Measurements from ENCODE around the gene AK5.

AK5 gene

GRCh38 chr1:77267035-77267434, 14.8 kb upstream of the AK5 start:
- 60% methylated on average over 1 of the region's 1 CpG for WGBS
- Histone ChIP-seq H3K9me3 (ENCODE audit: insufficient read depth, low read depth, low read length) (no peaks in the 10 kb centered on the region), H3K9ac (ENCODE audit: low read depth, low read length) (no peak overlapping the region), H3K27me3 (ENCODE audit: insufficient read depth, low read length) (peaks cover 8% of the 10 kb centered on the region; the same call in 1 of the 2 replicates), H3K4me1 (ENCODE audit: insufficient read depth, low read length) (no peaks in the 10 kb centered on the region), H3K4me3 (ENCODE audit: low read length) (no peak overlapping the region), H3K27ac (ENCODE audit: low read depth, low read length) (no peak overlapping the region), H3K36me3 (ENCODE audit: insufficient read depth, low read length) (no peaks in the 10 kb centered on the region)

GRCh38 chr1:77271852-77272580, 9.8 kb upstream of the AK5 start:
- H3K27me3 ChIP-seq (ENCODE audit: insufficient read depth, low read length) = no peaks in the 10 kb centered on the region
- H3K36me3 ChIP-seq (ENCODE audit: insufficient read depth, low read length) = no peaks in the 10 kb centered on the region
- H3K9ac ChIP-seq (ENCODE audit: low read depth, low read length) = no peak overlapping the region
- peaks cover 3% of the 10 kb centered on the region; the same call in 1 of the 2 replicates for H3K4me1 ChIP-seq (ENCODE audit: insufficient read depth, low read length)
- H3K27ac ChIP-seq (ENCODE audit: low read depth, low read length) = no peak overlapping the region
- H3K4me3 ChIP-seq (ENCODE audit: low read length) = no peak overlapping the region
- H3K9me3 ChIP-seq (ENCODE audit: insufficient read depth, low read depth, low read length) = no peaks in the 10 kb centered on the region

- Histone ChIP-seq H3K9me3 (ENCODE audit: insufficient read depth, low read depth, low read length) (no peaks in the 10 kb centered on the region), H3K27me3 (ENCODE audit: insufficient read depth, low read length) (0 out of 2 replicates have a peak, but pooled peaks cover 7% of the 10 kb centered on the region), H3K9ac (ENCODE audit: low read depth, low read length) (no peak overlapping the region), H3K4me1 (ENCODE audit: insufficient read depth, low read length) (peaks cover 3% of the 10 kb centered on the region; the same call in 1 of the 2 replicates), H3K27ac (ENCODE audit: low read depth, low read length) (no peak overlapping the region), H3K36me3 (ENCODE audit: insufficient read depth, low read length) (no peaks in the 10 kb centered on the region), H3K4me3 (ENCODE audit: low read length) (no peak overlapping the region)
Measured at GRCh38 chr1:77273891-77274290, 7.9 kb upstream of the AK5 start.

GRCh38 chr1:77275194-77275593, 6.6 kb upstream of the AK5 start:
- H3K27ac ChIP-seq (ENCODE audit: low read depth, low read length) = no peak overlapping the region
- 81% methylated on average over 5 of the region's 5 CpGs for WGBS
- H3K36me3 ChIP-seq (ENCODE audit: insufficient read depth, low read length) = no peaks in the 10 kb centered on the region
- peaks cover 3% of the 10 kb centered on the region; the same call in 1 of the 2 replicates for H3K4me1 ChIP-seq (ENCODE audit: insufficient read depth, low read length)
- no peaks in the 10 kb centered on the region for H3K9me3 ChIP-seq (ENCODE audit: insufficient read depth, low read depth, low read length)
- H3K9ac ChIP-seq (ENCODE audit: low read depth, low read length) = no peak overlapping the region
- H3K27me3 ChIP-seq (ENCODE audit: insufficient read depth, low read length) = peaks cover 16% of the 10 kb centered on the region
- H3K4me3 ChIP-seq (ENCODE audit: low read length) = no peak overlapping the region

GRCh38 chr1:77276941-77277340, 4.9 kb upstream of the AK5 start:
- Histone ChIP-seq H3K27ac (ENCODE audit: low read depth, low read length) (no peak overlapping the region), H3K4me3 (ENCODE audit: low read length) (no peak overlapping the region), H3K9me3 (ENCODE audit: insufficient read depth, low read depth, low read length) (no peaks in the 10 kb centered on the region), H3K4me1 (ENCODE audit: insufficient read depth, low read length) (peaks cover 3% of the 10 kb centered on the region; the same call in 1 of the 2 replicates), H3K27me3 (ENCODE audit: insufficient read depth, low read length) (peaks cover 34% of the 10 kb centered on the region), H3K9ac (ENCODE audit: low read depth, low read length) (no peak overlapping the region), H3K36me3 (ENCODE audit: insufficient read depth, low read length) (no peaks in the 10 kb centered on the region)
- WGBS = 100% methylated on average over 1 of the region's 2 CpGs

GRCh38 chr1:77279929-77280328, 1.9 kb upstream of the AK5 start:
- H3K36me3 ChIP-seq (ENCODE audit: insufficient read depth, low read length) = no peaks in the 10 kb centered on the region
- no peaks in the 10 kb centered on the region for H3K9me3 ChIP-seq (ENCODE audit: insufficient read depth, low read depth, low read length)
- H3K27ac ChIP-seq (ENCODE audit: low read depth, low read length) = no peak overlapping the region
- H3K27me3 ChIP-seq (ENCODE audit: insufficient read depth, low read length) = peaks cover 64% of the 10 kb centered on the region
- H3K9ac ChIP-seq (ENCODE audit: low read depth, low read length) = no peak overlapping the region
- 94% methylated on average over 2 of the region's 2 CpGs for WGBS
- H3K4me3 ChIP-seq (ENCODE audit: low read length) = no peak overlapping the region
- H3K4me1 ChIP-seq (ENCODE audit: insufficient read depth, low read length) = peaks cover 15% of the 10 kb centered on the region

- H3K9me3 ChIP-seq (ENCODE audit: insufficient read depth, low read depth, low read length) = no peaks in the 10 kb centered on the region
- no peaks in the 10 kb centered on the region for H3K36me3 ChIP-seq (ENCODE audit: insufficient read depth, low read length)
- H3K4me3 ChIP-seq (ENCODE audit: low read length) = peak overlapping the region; percentile 61
- H3K27ac ChIP-seq (ENCODE audit: low read depth, low read length) = no peak overlapping the region
- WGBS = 90% methylated on average over 4 of the region's 4 CpGs
- peaks cover 12% of the 10 kb centered on the region for H3K4me1 ChIP-seq (ENCODE audit: insufficient read depth, low read length)
- no peak overlapping the region for H3K9ac ChIP-seq (ENCODE audit: low read depth, low read length)
- H3K27me3 ChIP-seq (ENCODE audit: insufficient read depth, low read length) = peaks cover 68% of the 10 kb centered on the region
Measured at GRCh38 chr1:77280962-77281361, 857 bp upstream of the AK5 start.

- no peaks in the 10 kb centered on the region for H3K9me3 ChIP-seq (ENCODE audit: insufficient read depth, low read depth, low read length)
- H3K36me3 ChIP-seq (ENCODE audit: insufficient read depth, low read length) = no peaks in the 10 kb centered on the region
- peak overlapping the region; percentile 61 for H3K4me3 ChIP-seq (ENCODE audit: low read length)
- H3K27ac ChIP-seq (ENCODE audit: low read depth, low read length) = no peak overlapping the region
- H3K9ac ChIP-seq (ENCODE audit: low read depth, low read length) = peak overlapping the region; percentile 61
- peaks cover 68% of the 10 kb centered on the region for H3K27me3 ChIP-seq (ENCODE audit: insufficient read depth, low read length)
- peaks cover 12% of the 10 kb centered on the region for H3K4me1 ChIP-seq (ENCODE audit: insufficient read depth, low read length)
- under 1% methylated on average over 47 of the region's 47 CpGs for WGBS
Measured at GRCh38 chr1:77282187-77282865, 507 bp downstream of the AK5 start.

GRCh38 chr1:77282866-77283539, 1.2 kb downstream of the AK5 start:
- WGBS = under 1% methylated on average over 18 of the region's 22 CpGs
- H3K36me3 ChIP-seq (ENCODE audit: insufficient read depth, low read length) = no peaks in the 10 kb centered on the region
- no peak overlapping the region for H3K27ac ChIP-seq (ENCODE audit: low read depth, low read length)
- H3K4me1 ChIP-seq (ENCODE audit: insufficient read depth, low read length) = peaks cover 12% of the 10 kb centered on the region
- H3K9ac ChIP-seq (ENCODE audit: low read depth, low read length) = peak overlapping the region; percentile 61; the same call in 1 of the 2 replicates
- H3K4me3 ChIP-seq (ENCODE audit: low read length) = peak overlapping the region; percentile 61
- H3K27me3 ChIP-seq (ENCODE audit: insufficient read depth, low read length) = peaks cover 61% of the 10 kb centered on the region
- H3K9me3 ChIP-seq (ENCODE audit: insufficient read depth, low read depth, low read length) = no peaks in the 10 kb centered on the region

GRCh38 chr1:77283701-77284425, 2.0 kb downstream of the AK5 start:
- peaks cover 61% of the 10 kb centered on the region for H3K27me3 ChIP-seq (ENCODE audit: insufficient read depth, low read length)
- H3K9ac ChIP-seq (ENCODE audit: low read depth, low read length) = no peak overlapping the region
- no peaks in the 10 kb centered on the region for H3K36me3 ChIP-seq (ENCODE audit: insufficient read depth, low read length)
- peak overlapping the region; percentile 61 for H3K4me3 ChIP-seq (ENCODE audit: low read length)
- WGBS = 95% methylated on average over 4 of the region's 6 CpGs
- no peaks in the 10 kb centered on the region for H3K9me3 ChIP-seq (ENCODE audit: insufficient read depth, low read depth, low read length)
- H3K4me1 ChIP-seq (ENCODE audit: insufficient read depth, low read length) = peaks cover 12% of the 10 kb centered on the region
- H3K27ac ChIP-seq (ENCODE audit: low read depth, low read length) = no peak overlapping the region

- 90% methylated on average over 5 of the region's 5 CpGs for WGBS
- Histone ChIP-seq H3K4me1 (ENCODE audit: insufficient read depth, low read length) (peaks cover 12% of the 10 kb centered on the region), H3K9me3 (ENCODE audit: insufficient read depth, low read depth, low read length) (no peaks in the 10 kb centered on the region), H3K27me3 (ENCODE audit: insufficient read depth, low read length) (peaks cover 28% of the 10 kb centered on the region), H3K36me3 (ENCODE audit: insufficient read depth, low read length) (no peaks in the 10 kb centered on the region), H3K9ac (ENCODE audit: low read depth, low read length) (no peak overlapping the region), H3K4me3 (ENCODE audit: low read length) (no peak overlapping the region), H3K27ac (ENCODE audit: low read depth, low read length) (no peak overlapping the region)
Measured at GRCh38 chr1:77287535-77287934, 5.7 kb downstream of the AK5 start.

All from HUES64 (cell line).